GM13976 (cell line): ENCODE results near the gene ARPC5L.
"Not testable (repeated sequence)": the region's sequence is repeated elsewhere in the genome, so short reads cannot be mapped to it uniquely, and the experiment has no call there.

ENCODE experiments used
- DNase-seq: peaks from one replicate; pipeline ENCODE4 v3.0.0; 2012; ENCODE audit warnings: low spot score
- CTCF ChIP-seq: IDR thresholded peaks from 2 replicates; pipeline ENCODE4 v1.5.1; 2012; ENCODE audit warnings: borderline replicate concordance, mild to moderate bottlenecking; ENCODE audit not compliant: insufficient read depth; ENCODE audit errors: extremely low read depth, missing control alignments, control extremely low read depth
- in situ Hi-C: fragments of 300-500 bp; cut with MboI; formaldehyde crosslinking; loops from one replicate; pipeline ENCODE4 v1.12.0; 2022; ENCODE audit warnings: low sequenced_read_pairs, mixed read lengths, inconsistent platforms; ENCODE audit not compliant: unreplicated experiment

Gene ARPC5L

GRCh38 chr9:124899845-124900244, 37.9 kb downstream of the ARPC5L start:
- DNase-seq: no peak
- in situ Hi-C loops: no loop called here
- no peak for TF ChIP-seq CTCF

GRCh38 chr9:124906966-124907365, 45.0 kb downstream of the ARPC5L start:
- DNase-seq: no peak
- in situ Hi-C loops: no loop called here
- no peak for TF ChIP-seq CTCF

- in situ Hi-C loops: no loop called here
- no peak for TF ChIP-seq CTCF
- DNase-seq: no peak
These were observed 46.2 kb downstream of the ARPC5L start for GRCh38 chr9:124908098-124908497.

- no peak for DNase-seq
- in situ Hi-C loops: no loop called here
- no peak for TF ChIP-seq CTCF
These were observed 49.8 kb downstream of the ARPC5L start for GRCh38 chr9:124911766-124912165.

- in situ Hi-C loops: no loop called here
- no peak for DNase-seq
- TF ChIP-seq CTCF: no peak
These were observed 51.4 kb downstream of the ARPC5L start for GRCh38 chr9:124913378-124913777.

GRCh38 chr9:124914753-124915405, 52.9 kb downstream of the ARPC5L start:
- in situ Hi-C loops: no loop called here

GRCh38 chr9:124920394-124920793, 58.5 kb downstream of the ARPC5L start:
- in situ Hi-C loops: not testable (repeated sequence)

More at GRCh38 chr9:124914753-124915405, 52.9 kb downstream of the ARPC5L start:
- no peak for TF ChIP-seq CTCF
- DNase-seq: no peak

More at GRCh38 chr9:124920394-124920793, 58.5 kb downstream of the ARPC5L start:
- not testable (repeated sequence) for DNase-seq
